Transverse colon (tissue), 4 donors: Measurements from ENCODE around the gene PLXNB2. TPM values are rescaled to one million over a fixed set of nuclear protein-coding genes. Genes with fewer than 3 reads are reported as not detected.
"Not testable (repeated sequence)": the region's sequence is repeated elsewhere in the genome, so short reads cannot be mapped to it uniquely, and the experiment has no call there.

Experiments
- DNase-seq: peaks from one replicate; pipeline ENCODE4 v3.0.0-alpha.2; 2019
- H3K27ac ChIP-seq, 4 donors: fragments of 200-600 bp; sonication (generic); 2 replicates each; pipeline ENCODE4 v1.5.1; 2016 to 2018; ENCODE audit warnings: inconsistent platforms in 4 of 4
- H3K27me3 ChIP-seq: fragments of 200-600 bp; sonication (generic); 2 replicates; pipeline ENCODE4 v1.5.1; 2017; ENCODE audit warnings: inconsistent platforms
- H3K36me3 ChIP-seq, 4 donors: fragments of 200-600 bp; sonication (generic); 2 replicates each; pipeline ENCODE4 v1.5.1; 2017 to 2019; ENCODE audit warnings: inconsistent platforms in 4 of 4
- H3K4me1 ChIP-seq, 4 donors: fragments of 200-600 bp; sonication (generic); 2 replicates each; pipeline ENCODE4 v1.5.1; 2017 to 2020; ENCODE audit warnings: inconsistent platforms in 4 of 4
- H3K4me3 ChIP-seq, 4 donors: fragments of 200-600 bp; sonication (generic); 1 replicate in 1 of 4; 2 replicates in 3 of 4; pipeline versions ENCODE4 v1.5.1 to v1.6.1; 2017 to 2019; ENCODE audit warnings: inconsistent platforms in 4 of 4
- H3K9me3 ChIP-seq, 2 donors: fragments of 200-600 bp; sonication (generic); 2 replicates each; pipeline ENCODE4 v1.5.1; 2017 to 2019; ENCODE audit warnings: inconsistent platforms in 2 of 2
- EP300 ChIP-seq: sonication (generic); formaldehyde crosslinking; IDR thresholded peaks from one replicate; pipeline ENCODE4 v1.6.1; 2017; ENCODE audit warnings: antibody characterized with exemption, low read depth
- POLR2A ChIP-seq: fragments of 450-650 bp; IDR thresholded peaks from one replicate; pipeline ENCODE4 v1.6.1; 2016; ENCODE audit warnings: antibody characterized with exemption, mild to moderate bottlenecking, moderate library complexity
- POLR2AphosphoS5 ChIP-seq, 3 donors: sonication (generic); formaldehyde crosslinking; IDR thresholded peaks; one replicate each; pipeline ENCODE4 v1.6.1; 2016; ENCODE audit warnings: antibody characterized with exemption in 3 of 3
- WGBS, 2 donors: methylation state at CpG; one replicate each; pipeline ENCODE4 v1.1.5; 2018; ENCODE audit warnings: low coverage in 1 of 2; 5-methylcytosine and 5-hydroxymethylcytosine counted together
- in situ Hi-C, 4 donors: fragments of 200-750 bp; cut with MboI; loops; one replicate each; pipeline versions ENCODE4 v1.15.0 to v1.15.1; 2017; ENCODE audit warnings: low sequenced_read_pairs in 3 of 4, low pct_ligation_motif_present in 1 of 4, low pct_unique_long_range_greater_than_20kb in 1 of 4
- intact Hi-C: fragments of 100-400 bp; cut with DNase I; formaldehyde crosslinking; loops from one replicate; pipeline ENCODE4 v1.15.1; 2023; ENCODE audit warnings: low total_unique reads
- total RNA-seq, 4 donors: library from RNA; depleted of rRNA; stranded (reverse); fragments of >200 nt; gene quantifications; one replicate each; pipeline ENCODE4 v1.1.0, GENCODE V29; 2016
- TF ChIP-seq, protein P1 (sequence below), 5 experiments: fragments of 200-600 bp in 3 of 5; fragments of 450-650 bp in 2 of 5; sonication (generic) in 3 of 5; IDR thresholded peaks; 1 replicate in 2 of 5; 2 replicates in 3 of 5; pipeline ENCODE4 v1.5.1; 2016 to 2017; ENCODE audit warnings: antibody characterized with exemption in 5 of 5, inconsistent platforms in 3 of 5, mild to moderate bottlenecking in 2 of 5, moderate library complexity in 1 of 5

The PLXNB2 gene
- total RNA-seq, 4 donors from 2014 or later, result 305 to 880 (median 460) TPM

DNA sequence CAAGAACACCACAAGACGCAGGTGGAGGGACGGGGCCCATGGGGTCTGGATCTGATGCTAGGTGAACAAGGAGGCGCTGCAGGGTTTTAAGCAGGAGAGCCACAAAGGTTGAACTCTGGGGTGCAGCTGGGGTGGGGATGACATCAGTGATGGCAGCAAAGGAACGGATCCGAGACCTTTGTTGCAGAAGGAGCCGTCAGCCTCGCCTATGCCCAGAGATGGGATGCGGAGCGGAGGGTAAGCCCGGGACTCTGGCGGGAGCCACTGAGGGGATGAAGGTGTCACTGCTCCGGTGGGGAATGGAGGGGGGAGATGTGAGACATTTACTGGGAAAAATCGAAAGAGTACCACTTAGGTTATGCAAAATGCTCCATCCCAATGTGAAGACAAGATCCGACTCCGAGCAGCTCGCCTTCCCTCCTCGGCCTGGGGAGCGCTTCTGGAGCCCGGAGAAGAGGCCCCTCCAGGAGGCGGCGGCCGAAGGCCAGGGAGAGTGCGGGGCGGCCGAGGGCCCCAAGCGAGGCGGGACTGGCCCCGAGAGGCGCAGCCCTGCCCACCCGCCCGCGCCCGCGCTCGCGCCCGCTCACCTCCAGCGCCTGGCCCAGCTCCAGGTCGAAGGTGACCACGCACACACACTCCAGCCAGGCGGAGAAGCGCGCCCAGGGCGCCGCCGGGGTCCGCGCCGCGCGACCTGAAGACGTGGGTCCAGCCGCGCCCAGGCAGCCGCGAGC is 18.9 kb upstream of the PLXNB2 start:
- Histone ChIP-seq H3K27ac (peak overlapping the region; percentile 62 to 94 (median 81)), H3K36me3 (no peaks in the 10 kb centered on the region), H3K4me1 (peaks cover 11 to 23% (median 13%) of the 10 kb centered on the region in 4 donors), H3K27me3 (no peaks in the 10 kb centered on the region), H3K9me3 (no peaks in the 10 kb centered on the region), H3K4me3 (peak overlapping the region; percentile 50 to 82 (median 76))
- intact Hi-C loops (loop anchor here (5.0 kb wide), 1 partner anchor 49 kb away; no protein-coding TSS in a partner anchor), in situ Hi-C loops (loop anchor here in 3 of 4 donors (5.0 to 10.0 kb wide), 2 partner anchors 49 to 72 kb away; partner anchors contain the start of gene HDAC10 (in 2 of the 3))
- TF ChIP-seq, protein P1, sequence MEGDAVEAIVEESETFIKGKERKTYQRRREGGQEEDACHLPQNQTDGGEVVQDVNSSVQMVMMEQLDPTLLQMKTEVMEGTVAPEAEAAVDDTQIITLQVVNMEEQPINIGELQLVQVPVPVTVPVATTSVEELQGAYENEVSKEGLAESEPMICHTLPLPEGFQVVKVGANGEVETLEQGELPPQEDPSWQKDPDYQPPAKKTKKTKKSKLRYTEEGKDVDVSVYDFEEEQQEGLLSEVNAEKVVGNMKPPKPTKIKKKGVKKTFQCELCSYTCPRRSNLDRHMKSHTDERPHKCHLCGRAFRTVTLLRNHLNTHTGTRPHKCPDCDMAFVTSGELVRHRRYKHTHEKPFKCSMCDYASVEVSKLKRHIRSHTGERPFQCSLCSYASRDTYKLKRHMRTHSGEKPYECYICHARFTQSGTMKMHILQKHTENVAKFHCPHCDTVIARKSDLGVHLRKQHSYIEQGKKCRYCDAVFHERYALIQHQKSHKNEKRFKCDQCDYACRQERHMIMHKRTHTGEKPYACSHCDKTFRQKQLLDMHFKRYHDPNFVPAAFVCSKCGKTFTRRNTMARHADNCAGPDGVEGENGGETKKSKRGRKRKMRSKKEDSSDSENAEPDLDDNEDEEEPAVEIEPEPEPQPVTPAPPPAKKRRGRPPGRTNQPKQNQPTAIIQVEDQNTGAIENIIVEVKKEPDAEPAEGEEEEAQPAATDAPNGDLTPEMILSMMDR (IDR thresholded peaks at IDR 0.05), result no peak
- TF ChIP-seq EP300 (no peak), POLR2AphosphoS5 (IDR thresholded peaks at IDR 0.05) (no peak), POLR2A (no peak)
- no peak for DNase-seq
- WGBS, 2 donors, result 25% methylated on average over 4 to 36 of the region's 56 CpGs

- TF ChIP-seq, protein P1 (IDR thresholded peaks at IDR 0.05), result no peak
- TF ChIP-seq POLR2AphosphoS5 (IDR thresholded peaks at IDR 0.05), result no peak
- TF ChIP-seq EP300, result no peak
- TF ChIP-seq POLR2A, result no peak
- H3K27me3 ChIP-seq, result no peaks in the 10 kb centered on the region
- no peaks in the 10 kb centered on the region for H3K36me3 ChIP-seq
- in situ Hi-C loops, result loop anchor here in 3 of 4 donors (5.0 to 10.0 kb wide), 2 partner anchors 48 to 71 kb away; partner anchors contain the start of gene HDAC10 (in 2 of the 3)
- 84% methylated on average over 19 of the region's 19 CpGs; no CpG with 5 or more reads in 1 of the 2 donors for WGBS, 2 donors
- H3K27ac ChIP-seq, result no peak overlapping the region
- intact Hi-C loops, result loop anchor here (5.0 kb wide), 1 partner anchor 48 kb away; no protein-coding TSS in a partner anchor
- no peak for DNase-seq
- peak overlapping the region in 1 of 4 donors; percentile 71 for H3K4me3 ChIP-seq
- no peaks in the 10 kb centered on the region for H3K9me3 ChIP-seq
- H3K4me1 ChIP-seq, result peaks cover 11 to 16% (median 12%) of the 10 kb centered on the region in 4 donors
These were observed 18.2 kb upstream of the PLXNB2 start for GRCh38 chr22:50325444-50326224.

DNA sequence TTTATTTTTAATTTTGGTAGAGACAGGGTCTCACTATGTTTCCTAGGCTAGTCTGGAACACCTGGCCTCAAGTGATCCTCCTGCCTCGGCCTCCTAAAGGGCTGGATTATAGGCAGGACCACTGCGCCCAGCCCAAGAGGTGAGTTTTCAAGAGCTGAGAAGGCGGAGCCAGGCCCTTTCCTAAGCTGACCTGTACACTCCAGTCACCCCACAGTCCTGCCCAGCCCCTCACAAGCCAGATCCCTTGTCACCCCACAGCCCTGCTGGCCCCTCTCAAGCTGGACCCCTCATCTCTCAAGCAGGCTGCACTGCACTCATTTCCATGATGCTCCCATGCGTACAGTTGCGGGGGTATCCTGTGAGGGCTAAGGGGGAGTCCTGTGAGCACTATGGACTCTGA is 16.5 kb upstream of the PLXNB2 start:
- 95% methylated on average over 5 of the region's 5 CpGs; no CpG with 5 or more reads in 1 of the 2 donors for WGBS, 2 donors
- in situ Hi-C loops (loop anchor here in 2 of 4 donors (10.0 kb wide), 1 partner anchor 69 kb away; the partner anchor contains the start of gene HDAC10 (in 2 of the 2)), intact Hi-C loops (no loop called here)
- H3K36me3 ChIP-seq, result no peaks in the 10 kb centered on the region
- no peak overlapping the region for H3K4me3 ChIP-seq
- H3K27ac ChIP-seq, result no peak overlapping the region
- H3K9me3 ChIP-seq, result no peaks in the 10 kb centered on the region
- H3K4me1 ChIP-seq, result peaks cover 10 to 16% (median 12%) of the 10 kb centered on the region in 4 donors
- TF ChIP-seq, protein P1 (IDR thresholded peaks at IDR 0.05), result no peak
- no peak for TF ChIP-seq EP300
- no peak for TF ChIP-seq POLR2AphosphoS5 (IDR thresholded peaks at IDR 0.05)
- TF ChIP-seq POLR2A, result no peak
- no peaks in the 10 kb centered on the region for H3K27me3 ChIP-seq
- no peak for DNase-seq

- intact Hi-C loops, H3K27ac ChIP-seq, H3K9me3 ChIP-seq, H3K27me3 ChIP-seq, H3K36me3 ChIP-seq, H3K4me3 ChIP-seq, DNase-seq: not testable (repeated sequence)
- 80 to 92% methylated on average over 4 to 10 of the region's 10 CpGs for WGBS, 2 donors
- in situ Hi-C loops, result loop anchor here in 2 of 4 donors (10.0 kb wide), 1 partner anchor 68 kb away; the partner anchor contains the start of gene HDAC10 (in 2 of the 2)
- peaks cover 6 to 10% (median 8%) of the 10 kb centered on the region in 4 donors for H3K4me1 ChIP-seq
These were observed 15.1 kb upstream of the PLXNB2 start for GRCh38 chr22:50322382-50323104.
